Prostate gland (tissue), 2 donors: ENCODE measurements around the gene FGF22. TPM values are rescaled to one million over a fixed set of nuclear protein-coding genes. Genes with fewer than 3 reads are reported as not detected.

Source experiments
- DNase-seq: peaks from one replicate; pipeline ENCODE4 v3.0.0-alpha.2; 2019; ENCODE audit warnings: low spot score
- H3K27ac ChIP-seq, 2 donors: fragments of 200-600 bp; sonication (generic); 2 replicates each; pipeline ENCODE4 v1.5.1; 2017 to 2019
- H3K27me3 ChIP-seq: fragments of 200-600 bp; sonication (generic); replicated peaks from 2 replicates; pipeline ENCODE4 v1.5.1; 2019; ENCODE audit not compliant: insufficient read depth
- H3K36me3 ChIP-seq, 2 donors: fragments of 200-600 bp; sonication (generic); 1 replicate in 1 of 2; 2 replicates in 1 of 2; pipeline versions ENCODE4 v1.5.1 to v1.8.1; 2017 to 2019
- H3K4me1 ChIP-seq: fragments of 200-600 bp; sonication (generic); replicated peaks from 2 replicates; pipeline ENCODE4 v1.5.1; 2019
- H3K4me3 ChIP-seq, 2 donors: fragments of 200-600 bp; sonication (generic); 2 replicates each; pipeline ENCODE4 v1.5.1; 2017 to 2019
- H3K9me3 ChIP-seq: fragments of 200-600 bp; sonication (generic); 2 replicates; pipeline ENCODE4 v1.5.1; 2017
- CTCF ChIP-seq, 4 experiments: fragments of 200-600 bp in 2 of 4; fragments of 450-650 bp in 2 of 4; sonication (generic) in 2 of 4; IDR thresholded peaks; 1 replicate in 3 of 4; 2 replicates in 1 of 4; pipeline ENCODE4 v1.5.1; 2016 to 2019; ENCODE audit warnings: antibody characterized with exemption in 4 of 4, mild to moderate bottlenecking in 2 of 4, moderate library complexity in 2 of 4
- POLR2A ChIP-seq: fragments of 450-650 bp; IDR thresholded peaks from one replicate; pipeline ENCODE4 v1.6.1; 2016; ENCODE audit warnings: antibody characterized with exemption, mild to moderate bottlenecking
- POLR2AphosphoS5 ChIP-seq: sonication (generic); formaldehyde crosslinking; IDR thresholded peaks from one replicate; pipeline ENCODE4 v1.6.1; 2017; ENCODE audit warnings: antibody characterized with exemption
- WGBS: methylation state at CpG from one replicate; pipeline ENCODE4 v1.1.5; 2018; 5-methylcytosine and 5-hydroxymethylcytosine counted together
- intact Hi-C: fragments of 100-400 bp; cut with DNase I; formaldehyde crosslinking; loops from one replicate; pipeline ENCODE4 v1.14.2; 2022
- total RNA-seq, 2 donors: library from RNA; depleted of rRNA; stranded (reverse); fragments of >200 nt; gene quantifications; one replicate each; pipeline ENCODE4 v1.1.0, GENCODE V29; 2016

FGF22 gene
- total RNA-seq, 2 donors from 2014 or later = 4.4 TPM; not detected in 1

- DNase-seq = no peak
- H3K36me3 ChIP-seq = no peaks in the 10 kb centered on the region
- TF ChIP-seq POLR2AphosphoS5 (no peak), POLR2A (no peak), CTCF (IDR thresholded peaks at IDR 0.05) (no peak)
- intact Hi-C loops = no loop called here
- no peaks in the 10 kb centered on the region for H3K4me1 ChIP-seq
- H3K27ac ChIP-seq = no peak overlapping the region
- 87% methylated on average over 27 of the region's 30 CpGs for WGBS
- H3K4me3 ChIP-seq = no peak overlapping the region
- no peaks in the 10 kb centered on the region for H3K9me3 ChIP-seq
- H3K27me3 ChIP-seq = no peaks in the 10 kb centered on the region
Measured at GRCh38 chr19:607301-608154, 32.2 kb upstream of the FGF22 start.

GRCh38 chr19:608155-609003 lies 31.3 kb upstream of the FGF22 start:
- Histone ChIP-seq H3K36me3 (no peaks in the 10 kb centered on the region), H3K27ac (no peak overlapping the region), H3K27me3 (no peaks in the 10 kb centered on the region), H3K4me1 (no peaks in the 10 kb centered on the region), H3K4me3 (no peak overlapping the region), H3K9me3 (no peaks in the 10 kb centered on the region)
- 79% methylated on average over 30 of the region's 30 CpGs for WGBS
- TF ChIP-seq POLR2A = no peak
- no peak for TF ChIP-seq CTCF (IDR thresholded peaks at IDR 0.05)
- no peak for TF ChIP-seq POLR2AphosphoS5
- DNase-seq = no peak
- intact Hi-C loops = no loop called here

- intact Hi-C loops = no loop called here
- H3K36me3 ChIP-seq = no peaks in the 10 kb centered on the region
- H3K27me3 ChIP-seq = no peaks in the 10 kb centered on the region
- H3K4me1 ChIP-seq = no peaks in the 10 kb centered on the region
- DNase-seq = no peak
- no peak overlapping the region for H3K27ac ChIP-seq
- H3K4me3 ChIP-seq = no peak overlapping the region
- H3K9me3 ChIP-seq = no peaks in the 10 kb centered on the region
- 64% methylated on average over 22 of the region's 22 CpGs for whole genome bisulfite sequencing
- TF ChIP-seq POLR2A (no peak), POLR2AphosphoS5 (no peak), CTCF (IDR thresholded peaks at IDR 0.05) (no peak)
Measured at GRCh38 chr19:609004-609346, 30.7 kb upstream of the FGF22 start.

- no peak for DNase-seq
- TF ChIP-seq CTCF (IDR thresholded peaks at IDR 0.05) (no peak), POLR2AphosphoS5 (no peak), POLR2A (no peak)
Measured at GRCh38 chr19:610071-610800, 29.4 kb upstream of the FGF22 start.

More at GRCh38 chr19:610071-610800, 29.4 kb upstream of the FGF22 start:
- Histone ChIP-seq H3K4me1 (no peaks in the 10 kb centered on the region), H3K36me3 (no peaks in the 10 kb centered on the region), H3K4me3 (no peak overlapping the region), H3K27me3 (no peaks in the 10 kb centered on the region), H3K9me3 (no peaks in the 10 kb centered on the region), H3K27ac (no peak overlapping the region)
- intact Hi-C loops = no loop called here
- 42% methylated on average over 35 of the region's 38 CpGs for WGBS
